HL-60 (cell line): Measurements from ENCODE around the gene PNPLA2.
A peak's percentile ranks its signal among the peaks of the same experiment; 100 is the strongest.

Experiments
- DNase-seq, 2 experiments: peaks; one replicate each; pipeline ENCODE4 v3.0.0-alpha.2; 2010 to 2020; ENCODE audit warnings: low read depth in 1 of 2, low spot score in 1 of 2
- H3K27ac ChIP-seq: fragments of 250-450 bp; sonication (Bioruptor Pico); replicated peaks from 2 replicates; pipeline ENCODE4 v1.5.1; 2020; ENCODE audit warnings: mild to moderate bottlenecking, moderate library complexity
- H3K27me3 ChIP-seq: fragments of 250-450 bp; sonication (Bioruptor Pico); 2 replicates; pipeline ENCODE4 v1.5.1; 2021; ENCODE audit warnings: mild to moderate bottlenecking, moderate library complexity; ENCODE audit not compliant: insufficient read depth, poor library complexity, severe bottlenecking
- H3K4me3 ChIP-seq: replicated peaks from 2 replicates; pipeline ENCODE4 v1.5.1; 2011; ENCODE audit warnings: mild to moderate bottlenecking, control low read depth, low read length; ENCODE audit not compliant: insufficient read depth
- GABPA ChIP-seq: IDR thresholded peaks from 2 replicates; pipeline ENCODE4 v1.6.1; 2012; ENCODE audit warnings: low read depth
- POLR2AphosphoS5 ChIP-seq: IDR thresholded peaks from 2 replicates; pipeline ENCODE4 v1.6.1; 2012; ENCODE audit warnings: low read depth
- REST ChIP-seq: IDR thresholded peaks from 2 replicates; pipeline ENCODE4 v1.6.1; 2012; ENCODE audit warnings: low read depth; ENCODE audit not compliant: insufficient replicate concordance
- SPI1 ChIP-seq: IDR thresholded peaks from 2 replicates; pipeline ENCODE4 v1.6.1; 2012; ENCODE audit warnings: low read depth, mild to moderate bottlenecking, borderline replicate concordance
- TF ChIP-seq, protein P1 (sequence below): IDR thresholded peaks from one replicate; pipeline ENCODE4 v1.5.1; 2011; ENCODE audit warnings: low read length, control low read depth, inconsistent platforms; ENCODE audit not compliant: insufficient read depth

The PNPLA2 gene

GRCh38 chr11:863910-864827 lies 45.5 kb downstream of the PNPLA2 start:
- peaks cover 2% of the 10 kb centered on the region for H3K27me3 ChIP-seq
- 0 out of 2 replicates have a peak, but pooled peaks have one; percentile 14 for TF ChIP-seq POLR2AphosphoS5
- TF ChIP-seq, protein P1, sequence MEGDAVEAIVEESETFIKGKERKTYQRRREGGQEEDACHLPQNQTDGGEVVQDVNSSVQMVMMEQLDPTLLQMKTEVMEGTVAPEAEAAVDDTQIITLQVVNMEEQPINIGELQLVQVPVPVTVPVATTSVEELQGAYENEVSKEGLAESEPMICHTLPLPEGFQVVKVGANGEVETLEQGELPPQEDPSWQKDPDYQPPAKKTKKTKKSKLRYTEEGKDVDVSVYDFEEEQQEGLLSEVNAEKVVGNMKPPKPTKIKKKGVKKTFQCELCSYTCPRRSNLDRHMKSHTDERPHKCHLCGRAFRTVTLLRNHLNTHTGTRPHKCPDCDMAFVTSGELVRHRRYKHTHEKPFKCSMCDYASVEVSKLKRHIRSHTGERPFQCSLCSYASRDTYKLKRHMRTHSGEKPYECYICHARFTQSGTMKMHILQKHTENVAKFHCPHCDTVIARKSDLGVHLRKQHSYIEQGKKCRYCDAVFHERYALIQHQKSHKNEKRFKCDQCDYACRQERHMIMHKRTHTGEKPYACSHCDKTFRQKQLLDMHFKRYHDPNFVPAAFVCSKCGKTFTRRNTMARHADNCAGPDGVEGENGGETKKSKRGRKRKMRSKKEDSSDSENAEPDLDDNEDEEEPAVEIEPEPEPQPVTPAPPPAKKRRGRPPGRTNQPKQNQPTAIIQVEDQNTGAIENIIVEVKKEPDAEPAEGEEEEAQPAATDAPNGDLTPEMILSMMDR = no peak
- no peak for DNase-seq
- H3K4me3 ChIP-seq = no peak overlapping the region
- no peak overlapping the region for H3K27ac ChIP-seq

DNA sequence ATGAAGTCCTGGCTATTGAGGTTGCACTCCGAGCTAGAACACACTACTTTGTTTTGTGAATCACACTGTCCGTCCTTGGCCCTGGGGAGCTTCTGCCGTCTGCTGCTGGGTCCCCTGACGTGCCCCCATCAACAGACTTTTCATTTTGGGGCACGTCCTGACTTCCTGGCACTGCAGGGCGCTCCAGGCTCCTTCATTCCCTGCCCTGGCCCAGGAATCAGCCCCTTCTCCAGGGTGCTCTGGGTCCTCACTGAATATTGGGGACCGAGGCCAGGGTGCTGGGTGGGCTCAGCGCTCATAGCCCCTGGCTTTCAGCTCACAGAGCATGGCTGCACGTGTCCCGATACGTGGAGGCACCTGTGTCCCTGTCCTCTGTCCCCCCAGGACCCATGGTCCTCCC lies 46.2 kb downstream of the PNPLA2 start:
- H3K27ac ChIP-seq = no peak overlapping the region
- no peak overlapping the region for H3K4me3 ChIP-seq
- peaks cover 2% of the 10 kb centered on the region for H3K27me3 ChIP-seq
- TF ChIP-seq GABPA (no peak), POLR2AphosphoS5 (no peak), SPI1 (no peak), REST (no peak)
- TF ChIP-seq, protein P1 = no peak
- no peak for DNase-seq

DNA sequence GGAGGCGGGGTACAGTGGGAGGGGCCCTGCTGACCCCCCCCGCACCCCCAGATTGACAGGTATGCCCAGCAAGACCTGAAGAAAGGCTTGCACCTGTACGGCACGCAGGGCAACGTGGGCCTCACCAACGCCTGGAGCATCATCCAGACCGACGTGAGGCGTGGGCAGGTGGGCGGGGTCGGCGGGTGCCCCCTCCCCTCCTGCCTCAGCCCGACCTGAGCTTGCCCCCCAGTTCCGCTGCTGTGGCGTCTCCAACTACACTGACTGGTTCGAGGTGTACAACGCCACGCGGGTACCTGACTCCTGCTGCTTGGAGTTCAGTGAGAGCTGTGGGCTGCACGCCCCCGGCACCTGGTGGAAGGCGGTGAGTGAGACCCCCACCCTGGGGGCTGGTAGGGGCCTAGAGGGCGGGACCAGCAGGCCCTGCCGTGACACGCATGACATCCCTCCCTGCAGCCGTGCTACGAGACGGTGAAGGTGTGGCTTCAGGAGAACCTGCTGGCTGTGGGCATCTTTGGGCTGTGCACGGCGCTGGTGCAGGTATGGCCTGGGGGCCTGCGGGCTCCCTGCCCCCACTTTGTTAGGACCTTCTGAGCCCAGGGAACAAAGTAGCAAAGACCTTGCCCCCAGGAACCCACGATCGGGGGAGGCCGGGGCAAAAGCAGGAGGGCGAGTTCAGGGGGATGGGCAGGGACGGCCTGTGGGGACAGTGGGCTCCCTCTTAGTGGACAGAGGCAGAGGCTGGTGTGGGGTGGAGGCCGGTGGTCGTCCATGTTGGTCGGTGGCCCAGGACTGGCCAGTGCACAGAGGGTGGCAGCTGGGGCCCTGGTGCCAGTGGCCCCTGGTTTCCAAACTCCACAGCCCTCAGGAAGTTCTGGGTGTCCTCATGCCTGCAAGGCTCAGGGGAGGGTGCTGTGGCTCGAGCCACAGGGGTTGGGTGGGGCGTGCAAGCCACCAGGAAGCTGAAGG lies 47.0 kb downstream of the PNPLA2 start:
- H3K27ac ChIP-seq = no peak overlapping the region
- H3K4me3 ChIP-seq = no peak overlapping the region
- peaks cover 2% of the 10 kb centered on the region for H3K27me3 ChIP-seq
- TF ChIP-seq SPI1 (no peak), POLR2AphosphoS5 (0 out of 2 replicates have a peak, but pooled peaks have one; percentile 13)
- DNase-seq = no peak

GRCh38 chr11:866481-866880 lies 47.8 kb downstream of the PNPLA2 start:
- TF ChIP-seq POLR2AphosphoS5 (peak; percentile 44; the same call in 1 of the 2 replicates), REST (no peak)
- Histone ChIP-seq H3K27ac (no peak overlapping the region), H3K4me3 (no peak overlapping the region)

More at GRCh38 chr11:866481-866880, 47.8 kb downstream of the PNPLA2 start:
- no peak for DNase-seq
- peaks cover 2% of the 10 kb centered on the region for H3K27me3 ChIP-seq
